ENCODE data around the gene ACADS.

- TF ChIP-seq CTCF (IDR thresholded peaks at IDR 0.05; ENCODE audit: low read depth, low read length) (no peak), EZH2phosphoT487 (IDR thresholded peaks at IDR 0.05; ENCODE audit: low read depth) (no peak)
Measured at GRCh38 chr12:120718055-120718454, 7.6 kb upstream of the ACADS start.
